HS-27A (cell line): ENCODE measurements around the gene SFXN4.

Experiments used
- DNase-seq: peaks from one replicate; pipeline ENCODE4 v3.0.0-alpha.2; 2012; ENCODE audit warnings: low read depth, missing footprints

Gene SFXN4

GRCh38 chr10:119165171-119166117, at the start of gene SFXN4:
Gene SFXN4, minus strand, starts transcription at chr10:119165714. Its CDS starts 67 bp downstream, at chr10:119165647.
- DNase-seq = no peak

GRCh38 chr10:119211625-119212441, 46.3 kb upstream of the SFXN4 start:
- DNase-seq = no peak

GRCh38 chr10:119211176-119211575, 45.7 kb upstream of the SFXN4 start:
- DNase-seq = no peak

- no peak for DNase-seq
Observed at GRCh38 chr10:119210633-119211032, 45.1 kb upstream of the SFXN4 start.

- DNase-seq = no peak
Observed at GRCh38 chr10:119209736-119210355, 44.3 kb upstream of the SFXN4 start.

- no peak for DNase-seq
Observed at GRCh38 chr10:119209035-119209735, 43.7 kb upstream of the SFXN4 start.

GRCh38 chr10:119208553-119208940, 43.0 kb upstream of the SFXN4 start:
- no peak for DNase-seq

- DNase-seq = no peak
Observed at GRCh38 chr10:119207713-119208552, 42.4 kb upstream of the SFXN4 start.

- DNase-seq = peak; percentile 48
Observed at GRCh38 chr10:119207366-119207666, 41.8 kb upstream of the SFXN4 start, which contains the start of gene GRK5. Gene GRK5, plus strand, starts transcription at chr10:119207571. Its CDS starts 347 bp downstream, at chr10:119207918.

- no peak for DNase-seq
Observed at GRCh38 chr10:119206603-119207365, 41.3 kb upstream of the SFXN4 start.

GRCh38 chr10:119205894-119206602, 40.5 kb upstream of the SFXN4 start:
- no peak for DNase-seq

GRCh38 chr10:119203006-119203405, 37.5 kb upstream of the SFXN4 start:
- no peak for DNase-seq

- no peak for DNase-seq
Observed at GRCh38 chr10:119201233-119201632, 35.7 kb upstream of the SFXN4 start.

GRCh38 chr10:119199231-119199992, 33.9 kb upstream of the SFXN4 start:
- no peak for DNase-seq

- no peak for DNase-seq
Observed at GRCh38 chr10:119198438-119198837, 32.9 kb upstream of the SFXN4 start.

- DNase-seq = no peak
Observed at GRCh38 chr10:119197921-119198320, 32.4 kb upstream of the SFXN4 start.

- no peak for DNase-seq
Observed at GRCh38 chr10:119191881-119192280, 26.4 kb upstream of the SFXN4 start.

- no peak for DNase-seq
Observed at GRCh38 chr10:119190954-119191785, 25.7 kb upstream of the SFXN4 start.
